ENCODE measurements around the gene REC114.

DNA sequence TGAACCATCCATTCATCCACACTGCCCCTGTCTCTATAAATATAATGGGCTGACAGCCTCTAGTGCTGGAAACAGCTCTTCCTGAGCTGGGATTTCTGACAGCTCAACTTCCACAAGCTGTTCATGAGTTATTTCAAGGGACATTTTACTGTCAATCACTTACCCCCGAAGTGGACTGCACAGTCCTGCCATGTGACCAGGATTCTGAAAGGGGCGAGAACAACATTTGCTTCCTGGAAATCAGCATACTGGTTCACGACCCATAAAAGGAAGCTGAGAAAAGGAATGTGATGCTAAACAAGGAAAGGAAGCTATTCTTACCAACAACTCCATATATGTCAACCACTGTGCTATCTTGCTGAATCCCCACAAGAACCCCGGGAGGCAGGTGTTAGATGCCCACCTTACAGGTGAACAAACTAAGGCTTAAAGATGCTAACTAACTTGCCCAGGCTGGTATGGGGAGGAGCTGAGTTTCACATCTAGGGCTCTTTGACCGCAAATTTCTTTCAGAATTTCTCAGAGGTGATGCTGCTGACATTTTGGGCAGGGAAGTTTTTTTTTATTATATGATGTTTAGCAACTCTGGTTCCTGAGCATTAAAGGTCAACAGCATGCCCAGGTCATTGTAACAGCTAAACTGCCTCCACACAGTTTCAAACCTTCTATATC, 16.5 kb upstream of the REC114 start:
- TF ChIP-seq, protein P1, sequence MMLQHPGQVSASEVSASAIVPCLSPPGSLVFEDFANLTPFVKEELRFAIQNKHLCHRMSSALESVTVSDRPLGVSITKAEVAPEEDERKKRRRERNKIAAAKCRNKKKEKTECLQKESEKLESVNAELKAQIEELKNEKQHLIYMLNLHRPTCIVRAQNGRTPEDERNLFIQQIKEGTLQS (CRISPR knock-in tag; conservative IDR thresholded peaks at IDR 0.05), result no peak
- TF ChIP-seq, protein P2, sequence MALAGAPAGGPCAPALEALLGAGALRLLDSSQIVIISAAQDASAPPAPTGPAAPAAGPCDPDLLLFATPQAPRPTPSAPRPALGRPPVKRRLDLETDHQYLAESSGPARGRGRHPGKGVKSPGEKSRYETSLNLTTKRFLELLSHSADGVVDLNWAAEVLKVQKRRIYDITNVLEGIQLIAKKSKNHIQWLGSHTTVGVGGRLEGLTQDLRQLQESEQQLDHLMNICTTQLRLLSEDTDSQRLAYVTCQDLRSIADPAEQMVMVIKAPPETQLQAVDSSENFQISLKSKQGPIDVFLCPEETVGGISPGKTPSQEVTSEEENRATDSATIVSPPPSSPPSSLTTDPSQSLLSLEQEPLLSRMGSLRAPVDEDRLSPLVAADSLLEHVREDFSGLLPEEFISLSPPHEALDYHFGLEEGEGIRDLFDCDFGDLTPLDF (CRISPR knock-in tag; IDR thresholded peaks at IDR 0.05), result no peak
- TF ChIP-seq NR3C1 (CRISPR knock-in tag; conservative IDR thresholded peaks at IDR 0.05; ENCODE audit: low read depth), result no peak
- TF ChIP-seq, protein P3, sequence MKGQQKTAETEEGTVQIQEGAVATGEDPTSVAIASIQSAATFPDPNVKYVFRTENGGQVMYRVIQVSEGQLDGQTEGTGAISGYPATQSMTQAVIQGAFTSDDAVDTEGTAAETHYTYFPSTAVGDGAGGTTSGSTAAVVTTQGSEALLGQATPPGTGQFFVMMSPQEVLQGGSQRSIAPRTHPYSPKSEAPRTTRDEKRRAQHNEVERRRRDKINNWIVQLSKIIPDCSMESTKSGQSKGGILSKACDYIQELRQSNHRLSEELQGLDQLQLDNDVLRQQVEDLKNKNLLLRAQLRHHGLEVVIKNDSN (CRISPR knock-in tag; IDR thresholded peaks at IDR 0.05), result no peak
